ENCODE data around the gene EMP3.

GRCh38 chr19:48311384-48311783 is 14.0 kb upstream of the EMP3 start:
- TF ChIP-seq SPI1 (IDR thresholded peaks at IDR 0.05; ENCODE audit: low read depth, low read length) = no peak
- TF ChIP-seq POLR2A (IDR thresholded peaks at IDR 0.05; ENCODE audit: low read depth, low read length) = no peak
- TF ChIP-seq POLR2AphosphoS5 (IDR thresholded peaks at IDR 0.05; ENCODE audit: low read depth, low read length) = no peak
